NCI-H128 (cell line): ENCODE results near the gene GRAMD4.
"Not testable (repeated sequence)": the region's sequence is repeated elsewhere in the genome, so short reads cannot be mapped to it uniquely, and the experiment has no call there.

ENCODE experiments used
- DNase-seq: peaks from one replicate; lab custom pipeline; 2025; ENCODE audit not compliant: unreplicated experiment; lab: John Stamatoyannopoulos, UW

Gene GRAMD4

GRCh38 chr22:46635756-46636155 is 15.6 kb downstream of the GRAMD4 start:
- no peak for DNase-seq

GRCh38 chr22:46636221-46637002 is 16.2 kb downstream of the GRAMD4 start:
- no peak for DNase-seq

GRCh38 chr22:46637711-46638600 is 17.8 kb downstream of the GRAMD4 start:
- DNase-seq = no peak

- no peak for DNase-seq
These were observed 18.6 kb downstream of the GRAMD4 start for GRCh38 chr22:46638601-46639431.

GRCh38 chr22:46639843-46640242 is 19.7 kb downstream of the GRAMD4 start:
- DNase-seq = no peak

- DNase-seq = no peak
These were observed 20.3 kb downstream of the GRAMD4 start for GRCh38 chr22:46640293-46641055.

- DNase-seq = no peak
These were observed 21.7 kb downstream of the GRAMD4 start for GRCh38 chr22:46641811-46642266.

- not testable (repeated sequence) for DNase-seq
These were observed 22.8 kb downstream of the GRAMD4 start for GRCh38 chr22:46642840-46643480.

GRCh38 chr22:46646531-46647215 is 26.5 kb downstream of the GRAMD4 start:
- no peak for DNase-seq

- not testable (repeated sequence) for DNase-seq
These were observed 28.1 kb downstream of the GRAMD4 start for GRCh38 chr22:46648225-46648820.

GRCh38 chr22:46649141-46650077 is 29.2 kb downstream of the GRAMD4 start:
- no peak for DNase-seq

GRCh38 chr22:46650078-46650810 is 30.1 kb downstream of the GRAMD4 start:
- no peak for DNase-seq

GRCh38 chr22:46651316-46651715 is 31.1 kb downstream of the GRAMD4 start:
- no peak for DNase-seq

GRCh38 chr22:46652081-46652846 is 32.1 kb downstream of the GRAMD4 start:
- DNase-seq = no peak

- DNase-seq = no peak
These were observed 32.7 kb downstream of the GRAMD4 start for GRCh38 chr22:46652847-46653331.

GRCh38 chr22:46653596-46653995 is 33.4 kb downstream of the GRAMD4 start:
- DNase-seq = no peak
